GM11168 (cell line): ENCODE data around the gene SLC6A8.
"Not testable (repeated sequence)": the region's sequence is repeated elsewhere in the genome, so short reads cannot be mapped to it uniquely, and the experiment has no call there.

Source experiments
- in situ Hi-C: fragments of 300-500 bp; cut with MboI; formaldehyde crosslinking; loops from one replicate; pipeline ENCODE4 v1.12.0; 2022; ENCODE audit warnings: low sequenced_read_pairs; ENCODE audit not compliant: unreplicated experiment

SLC6A8 gene

DNA sequence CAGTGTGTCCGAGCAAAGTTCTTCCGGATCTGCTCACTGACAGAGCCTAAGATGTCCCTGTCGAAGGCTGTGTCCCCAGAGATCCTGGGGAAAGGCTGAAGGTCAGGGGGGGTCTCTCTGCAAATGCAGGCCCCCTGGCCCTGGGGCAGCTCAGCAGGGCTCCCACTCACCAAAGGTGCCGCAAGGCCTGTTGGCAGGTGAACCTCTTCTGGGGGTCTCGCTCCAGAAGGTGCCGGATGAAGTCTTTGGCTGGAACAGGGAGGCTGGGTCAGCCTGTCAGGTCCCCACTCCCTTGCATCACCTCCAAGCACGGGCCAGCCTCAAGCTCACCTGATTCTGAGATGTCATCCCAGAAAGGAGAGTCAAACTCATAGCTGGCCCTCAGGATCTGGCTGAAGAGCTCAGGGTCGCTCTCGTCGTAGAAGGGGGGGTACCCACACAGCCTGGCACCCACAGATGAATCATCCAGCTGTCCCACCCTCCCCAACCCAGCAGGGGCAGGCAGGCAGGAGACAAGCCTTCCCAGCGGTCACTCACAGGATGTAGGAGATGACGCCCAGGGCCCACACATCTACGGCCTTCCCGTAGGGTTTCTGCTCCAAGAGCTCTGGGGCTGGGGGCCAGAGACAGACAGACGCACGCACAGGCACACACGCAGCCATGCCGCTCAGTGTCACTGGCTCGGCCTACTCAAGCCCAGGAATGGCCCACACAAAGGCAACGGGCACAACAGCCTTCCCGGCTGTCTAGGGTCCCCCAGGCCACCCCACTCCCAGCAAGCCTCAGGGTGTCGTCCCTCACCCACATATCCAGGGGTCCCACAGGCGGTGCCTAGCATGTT, 16.8 kb upstream of the SLC6A8 start:
- in situ Hi-C loops = no loop called here

DNA sequence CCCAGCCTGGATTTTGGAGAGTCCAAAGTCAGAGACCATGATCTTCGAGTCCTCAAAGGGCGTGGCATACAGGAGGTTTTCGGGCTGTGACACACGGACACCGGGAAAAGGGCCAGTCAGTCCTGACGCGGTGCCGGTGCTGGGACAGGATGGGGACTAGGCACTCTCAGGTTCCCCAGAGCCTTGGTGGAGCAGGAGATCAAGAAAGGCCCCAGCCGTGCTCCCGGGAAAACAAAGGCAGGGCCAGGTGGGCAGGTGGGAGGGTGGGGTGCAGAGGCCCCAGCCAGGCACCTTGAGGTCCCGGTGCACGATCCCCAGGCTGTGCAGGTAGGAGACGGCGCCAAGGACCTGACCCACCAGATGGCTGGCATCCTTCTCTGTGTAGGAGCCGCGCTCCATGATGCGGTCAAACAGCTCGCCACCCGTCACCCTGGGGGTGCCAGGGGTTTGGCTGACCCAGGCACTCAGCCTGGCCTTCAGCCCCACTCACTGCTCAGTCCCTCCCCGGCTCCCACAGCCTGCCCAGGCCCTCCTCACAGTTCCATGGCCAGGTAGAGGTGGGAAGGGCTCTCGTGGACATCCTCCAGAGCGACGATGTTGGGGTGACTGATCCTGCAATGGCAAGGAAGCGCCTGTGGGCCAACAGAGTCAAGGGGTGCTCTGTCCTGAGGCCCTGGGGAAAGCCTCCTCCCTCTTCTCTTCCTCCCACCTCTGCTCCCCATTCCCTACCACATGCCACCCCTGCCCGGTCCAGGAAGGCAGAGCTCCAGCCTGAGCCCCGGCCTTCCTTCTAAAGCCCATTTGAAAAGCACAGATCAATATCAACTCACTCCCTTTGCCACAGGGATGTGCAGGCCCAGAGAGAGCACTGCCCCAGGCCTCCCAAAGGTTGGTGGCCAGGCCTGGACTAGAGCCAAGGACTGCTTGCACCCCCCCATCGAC, 15.9 kb upstream of the SLC6A8 start:
- in situ Hi-C loops = no loop called here

DNA sequence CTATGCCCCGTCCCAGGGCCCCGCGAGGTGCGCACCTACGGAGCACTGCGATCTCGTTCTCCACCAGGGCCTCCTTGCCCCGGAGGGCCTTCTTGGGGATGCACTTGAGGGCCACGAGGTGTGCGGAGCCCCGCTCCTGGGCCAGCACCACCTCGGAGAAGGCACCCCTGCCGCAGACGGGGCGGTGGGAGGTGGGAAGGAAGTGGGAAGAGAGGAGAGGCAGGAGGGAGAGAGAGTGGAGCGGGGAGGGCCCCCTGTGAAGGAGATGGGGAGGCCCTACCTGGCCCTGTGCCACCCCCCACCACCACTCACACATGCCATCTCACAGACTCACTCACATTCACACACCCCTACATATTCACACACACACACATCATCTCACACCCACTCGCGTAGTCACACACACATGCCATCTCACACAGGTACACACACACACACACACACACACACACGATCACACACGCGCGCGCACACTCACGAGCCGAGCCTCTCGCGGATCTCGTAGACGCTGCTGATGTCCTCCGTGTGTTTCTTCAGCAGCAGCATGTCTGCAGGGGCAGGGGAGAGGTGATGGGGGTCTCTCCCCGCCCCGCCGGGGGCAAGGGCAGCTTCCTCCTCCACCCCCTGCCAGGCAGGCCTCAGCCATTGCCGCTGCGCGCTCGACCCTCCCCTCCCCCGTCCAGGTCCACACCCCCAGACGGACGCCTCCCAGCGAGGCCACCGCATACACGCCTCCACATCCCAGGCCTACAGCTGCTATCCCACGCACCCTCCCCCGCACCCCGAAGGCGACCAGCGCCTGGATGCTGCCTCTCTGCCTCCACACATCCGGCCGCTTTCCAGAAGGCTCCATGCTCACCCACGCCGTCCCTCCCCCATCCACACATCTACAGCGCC, 14.9 kb upstream of the SLC6A8 start:
- in situ Hi-C loops = no loop called here

DNA sequence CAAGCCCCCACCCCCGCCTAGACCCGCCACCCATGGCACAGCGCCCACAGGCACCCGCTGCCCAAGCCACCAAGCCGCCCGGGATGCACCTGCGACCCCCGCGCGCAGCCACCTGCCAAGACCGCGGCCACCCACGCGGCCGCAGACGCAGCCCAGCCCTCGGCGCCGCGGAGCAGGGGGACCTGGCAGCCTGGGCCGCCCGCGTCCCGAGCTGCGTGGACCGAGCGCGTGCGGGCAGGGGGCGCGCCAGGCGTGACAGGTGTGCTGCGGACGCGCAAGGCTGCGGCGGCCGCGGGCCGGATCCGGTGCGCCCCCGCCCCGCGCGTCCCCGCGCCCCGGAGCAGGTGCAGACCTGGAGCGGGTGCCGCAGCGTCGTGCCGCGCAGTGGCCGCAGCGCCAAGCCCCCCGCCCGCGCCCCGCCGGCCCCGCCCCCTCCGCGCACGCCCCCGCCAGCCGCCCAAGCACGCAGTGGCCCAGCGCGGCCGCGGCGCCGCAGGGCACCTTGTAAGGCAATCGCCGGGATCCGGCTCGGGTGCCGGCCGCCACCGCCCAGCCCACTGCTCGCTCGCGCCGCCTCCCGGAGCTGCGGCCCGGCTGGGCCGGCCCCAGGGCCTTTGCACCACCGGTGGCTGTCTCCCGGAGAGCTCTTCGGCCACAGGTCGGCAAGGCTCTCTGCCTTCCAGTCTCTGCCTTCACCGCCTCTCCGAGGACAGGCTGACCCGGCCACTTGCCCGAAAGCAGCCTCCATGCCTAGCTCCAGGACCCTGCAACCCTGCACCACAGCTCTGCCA, 14.1 kb upstream of the SLC6A8 start, which contains the start of gene PNCK:
PNCK (minus strand) TSS at position 386 of the 791 bp plus-strand sequence. CDS start 737 bp downstream, outside the sequence.
- in situ Hi-C loops = no loop called here

DNA sequence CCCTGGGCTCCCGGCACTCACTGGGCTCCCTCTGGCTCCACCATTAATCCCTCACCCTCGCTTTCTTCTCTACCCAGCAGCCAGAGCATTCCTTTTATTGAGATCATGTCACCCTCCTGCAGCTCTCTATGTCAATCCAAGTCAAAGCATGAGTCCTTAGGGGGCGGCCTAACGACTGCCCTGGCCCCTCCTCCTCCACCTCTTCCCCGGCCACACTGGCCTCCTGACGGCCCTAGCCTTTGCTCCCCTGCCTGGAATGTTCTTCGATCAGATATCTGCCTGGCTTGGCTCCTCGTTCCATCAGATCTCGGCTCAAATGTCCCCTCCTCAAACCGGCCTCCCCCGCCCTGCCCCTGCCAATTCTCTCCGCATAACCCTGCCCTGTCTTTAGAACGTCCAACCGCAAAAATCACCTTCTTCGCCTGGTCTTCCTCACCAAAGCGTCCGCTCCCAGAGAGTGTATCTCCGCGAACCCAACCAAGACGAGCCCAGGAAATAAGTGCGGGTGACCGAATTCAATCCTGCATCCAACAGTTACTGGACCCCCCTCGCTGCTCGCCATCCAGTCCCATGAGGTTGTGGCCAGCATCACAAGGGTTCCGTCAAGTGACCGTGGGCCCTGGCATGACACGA, 13.4 kb upstream of the SLC6A8 start:
- in situ Hi-C loops = no loop called here

DNA sequence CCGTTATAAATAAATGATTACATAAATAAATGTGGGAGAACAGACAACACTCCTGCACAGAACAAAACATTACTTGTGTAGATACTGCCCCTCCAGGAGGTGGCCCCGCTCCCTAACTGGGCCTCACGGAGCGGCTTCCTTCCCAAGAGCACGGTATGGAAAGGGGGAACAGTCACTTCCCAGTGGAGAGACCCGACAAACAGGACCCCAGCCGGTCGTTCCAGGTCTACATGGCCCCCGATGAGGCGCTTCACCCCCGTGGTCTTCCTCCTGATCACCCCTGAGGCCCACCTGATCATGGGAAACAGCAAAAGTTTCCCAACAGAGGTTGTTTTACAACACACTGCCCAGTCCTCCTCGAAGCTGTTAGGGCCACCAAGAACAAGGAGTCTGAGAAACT, 6.6 kb upstream of the SLC6A8 start:
- in situ Hi-C loops = no loop called here

DNA sequence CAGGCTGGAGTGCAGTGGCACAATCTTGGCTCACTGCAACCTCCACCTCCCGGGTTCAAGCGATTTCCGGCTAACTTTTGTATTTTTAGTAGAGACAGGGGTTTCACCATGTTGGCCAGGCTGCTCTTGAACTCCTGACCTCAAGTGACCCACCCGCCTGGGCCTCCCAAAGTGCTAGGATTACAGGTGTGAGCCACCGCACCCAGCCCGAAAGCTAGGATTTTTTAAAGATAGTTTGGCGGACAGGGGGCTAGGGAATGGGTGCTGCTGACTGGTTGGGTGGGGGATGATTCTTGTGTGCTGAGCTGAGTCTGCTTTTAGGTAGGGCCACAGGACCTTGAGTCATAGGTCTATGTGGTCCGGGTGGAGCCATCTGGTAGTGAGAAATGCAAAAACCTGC, 4.2 kb upstream of the SLC6A8 start:
- in situ Hi-C loops = not testable (repeated sequence)

DNA sequence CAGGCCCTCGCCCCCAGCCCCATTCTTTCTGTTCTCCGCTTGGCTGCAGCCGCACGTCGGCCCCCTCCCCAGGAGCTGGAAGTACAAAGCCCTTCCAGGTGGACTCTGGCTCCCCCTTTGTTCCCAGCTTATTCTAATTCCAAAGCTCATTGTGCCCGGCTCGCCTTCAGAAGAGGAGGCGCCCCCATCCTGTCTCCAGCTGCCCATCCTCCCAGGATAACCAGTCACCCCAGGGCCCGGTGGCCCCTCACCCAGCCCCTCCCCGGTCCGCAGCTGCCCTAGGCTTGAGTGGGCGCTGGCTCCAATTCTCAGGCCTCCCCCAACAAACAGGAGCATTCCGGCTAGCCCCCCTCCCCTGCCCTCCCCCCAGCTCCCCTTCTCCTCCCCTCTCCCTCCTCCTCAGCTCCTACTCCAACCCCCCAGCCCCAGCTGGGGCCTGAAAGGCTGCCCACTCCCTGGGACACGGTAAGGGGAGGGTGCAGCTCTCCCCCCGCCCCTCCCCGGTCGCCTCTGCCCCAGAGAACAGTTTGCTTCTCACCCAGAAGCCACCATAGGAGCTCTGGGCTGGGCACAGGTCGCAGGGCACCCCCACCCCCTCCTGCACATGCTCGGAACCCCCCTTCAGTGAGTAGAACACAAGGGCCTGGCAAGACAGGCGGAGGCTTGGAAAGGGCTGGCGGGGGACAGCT, 3.1 kb upstream of the SLC6A8 start:
- in situ Hi-C loops = no loop called here

DNA sequence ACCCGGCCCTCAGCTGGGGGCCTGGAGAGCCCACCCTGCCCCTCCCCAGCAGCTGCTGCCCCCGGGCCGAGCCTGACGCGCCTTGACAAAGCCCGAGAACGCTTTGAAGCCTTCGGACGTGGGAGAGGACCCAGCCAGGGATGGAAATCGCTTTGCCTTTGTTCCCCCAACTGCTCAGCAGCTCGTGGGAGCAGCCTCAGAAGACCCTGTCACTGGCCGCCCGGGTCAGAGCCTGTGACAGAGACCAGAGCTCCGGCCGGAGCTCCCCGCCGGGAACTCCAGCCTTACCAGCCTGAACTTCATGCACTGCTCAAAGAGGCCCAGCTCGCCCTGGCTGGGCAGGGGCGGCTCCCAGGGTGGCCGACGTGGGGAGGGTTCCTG, 2.6 kb upstream of the SLC6A8 start:
- in situ Hi-C loops = no loop called here

DNA sequence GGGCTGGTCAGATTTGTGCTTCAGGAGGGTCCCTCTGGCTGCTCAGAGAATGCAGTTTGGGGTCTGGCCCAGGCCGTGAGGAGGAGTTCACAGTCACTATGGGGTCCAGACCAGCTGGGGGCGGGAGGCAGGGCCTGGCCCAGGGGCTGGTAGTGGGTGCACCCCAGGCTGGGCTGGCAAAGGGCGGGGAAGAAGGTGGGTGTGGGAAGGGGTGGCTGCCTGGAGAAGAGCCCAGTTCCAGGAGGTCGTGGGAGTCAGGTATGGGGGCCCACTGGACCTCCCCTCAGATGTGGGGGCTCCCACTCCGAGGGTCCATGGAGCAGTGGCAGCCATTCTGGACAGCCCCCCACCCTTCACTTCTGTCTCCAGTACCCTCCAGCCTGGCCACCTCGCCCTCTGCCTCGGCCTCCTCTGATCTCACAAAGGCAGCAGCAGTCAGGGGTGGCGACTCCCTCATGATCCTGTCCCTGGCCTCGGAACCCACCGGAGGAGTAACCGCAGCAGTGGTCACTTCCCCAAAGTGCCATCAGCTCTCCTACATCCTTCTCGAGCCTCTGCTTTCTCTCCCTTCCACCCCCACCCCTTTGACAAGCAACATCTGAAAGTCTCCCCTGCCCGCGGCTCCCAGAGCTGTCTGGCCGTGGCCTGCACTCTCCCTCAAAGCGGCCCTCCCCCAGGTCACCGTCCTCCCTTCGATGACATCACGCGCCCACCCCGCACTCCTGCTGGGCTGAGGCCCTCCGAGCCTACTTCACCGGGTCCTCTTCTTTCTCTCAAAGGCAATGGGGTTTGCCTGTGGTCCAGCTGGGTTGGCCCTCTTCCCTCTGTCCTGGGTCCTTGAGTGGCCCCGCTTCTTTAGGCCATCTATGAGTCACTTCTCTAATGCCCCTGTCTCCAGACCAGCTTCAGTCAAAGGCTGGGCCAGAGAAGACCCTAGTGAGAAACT, 1.7 kb upstream of the SLC6A8 start:
- in situ Hi-C loops = no loop called here

DNA sequence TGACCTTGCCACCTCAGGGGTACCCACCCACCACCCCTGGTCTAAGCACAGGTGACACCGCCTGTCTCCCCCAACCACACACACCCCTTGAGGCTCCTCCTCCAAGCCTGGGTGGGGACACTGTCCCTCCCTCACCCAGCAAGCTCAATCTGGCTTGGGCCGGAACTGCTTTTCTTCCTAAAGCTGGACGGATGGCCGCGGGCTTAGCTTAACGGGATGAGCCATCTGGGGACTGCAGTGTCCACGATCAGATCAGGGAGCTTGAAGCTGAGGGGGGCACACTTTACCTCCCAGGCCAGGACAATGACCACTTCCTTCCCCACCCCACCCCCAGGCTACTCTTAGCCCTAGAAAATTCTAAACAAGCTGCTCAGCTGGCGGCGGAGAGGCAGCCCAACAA, 1.0 kb upstream of the SLC6A8 start:
- in situ Hi-C loops = no loop called here

DNA sequence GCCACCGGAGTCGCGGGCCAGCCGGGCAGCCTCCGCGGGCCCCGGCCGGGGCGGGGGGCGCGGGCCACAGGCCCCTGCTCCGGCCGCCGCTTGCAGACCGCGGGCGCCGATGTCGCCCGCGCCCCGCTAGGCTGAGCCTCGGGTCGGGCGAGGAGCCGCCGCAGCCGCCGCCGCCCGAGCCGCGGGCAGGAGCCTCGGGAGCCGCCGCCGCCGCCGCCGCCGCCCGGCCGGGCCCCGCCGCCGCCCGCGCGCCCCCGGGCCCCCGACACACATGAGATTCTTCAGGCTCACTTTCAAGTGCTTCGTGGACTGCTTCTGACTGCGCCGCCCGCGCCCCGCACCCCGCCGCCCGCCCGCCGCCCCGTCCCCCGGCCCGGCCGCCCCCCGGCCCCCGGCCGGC, 345 bp downstream of the SLC6A8 start:
- in situ Hi-C loops = no loop called here

DNA sequence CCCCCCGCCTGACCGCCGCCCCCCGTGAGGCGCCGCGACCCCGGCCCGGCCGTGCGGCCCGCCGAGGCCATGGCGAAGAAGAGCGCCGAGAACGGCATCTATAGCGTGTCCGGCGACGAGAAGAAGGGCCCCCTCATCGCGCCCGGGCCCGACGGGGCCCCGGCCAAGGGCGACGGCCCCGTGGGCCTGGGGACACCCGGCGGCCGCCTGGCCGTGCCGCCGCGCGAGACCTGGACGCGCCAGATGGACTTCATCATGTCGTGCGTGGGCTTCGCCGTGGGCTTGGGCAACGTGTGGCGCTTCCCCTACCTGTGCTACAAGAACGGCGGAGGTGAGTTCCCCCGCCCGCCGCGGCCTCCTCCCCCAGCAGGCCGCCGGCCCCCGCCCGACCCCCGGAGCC, 780 bp downstream of the SLC6A8 start:
- in situ Hi-C loops = no loop called here

DNA sequence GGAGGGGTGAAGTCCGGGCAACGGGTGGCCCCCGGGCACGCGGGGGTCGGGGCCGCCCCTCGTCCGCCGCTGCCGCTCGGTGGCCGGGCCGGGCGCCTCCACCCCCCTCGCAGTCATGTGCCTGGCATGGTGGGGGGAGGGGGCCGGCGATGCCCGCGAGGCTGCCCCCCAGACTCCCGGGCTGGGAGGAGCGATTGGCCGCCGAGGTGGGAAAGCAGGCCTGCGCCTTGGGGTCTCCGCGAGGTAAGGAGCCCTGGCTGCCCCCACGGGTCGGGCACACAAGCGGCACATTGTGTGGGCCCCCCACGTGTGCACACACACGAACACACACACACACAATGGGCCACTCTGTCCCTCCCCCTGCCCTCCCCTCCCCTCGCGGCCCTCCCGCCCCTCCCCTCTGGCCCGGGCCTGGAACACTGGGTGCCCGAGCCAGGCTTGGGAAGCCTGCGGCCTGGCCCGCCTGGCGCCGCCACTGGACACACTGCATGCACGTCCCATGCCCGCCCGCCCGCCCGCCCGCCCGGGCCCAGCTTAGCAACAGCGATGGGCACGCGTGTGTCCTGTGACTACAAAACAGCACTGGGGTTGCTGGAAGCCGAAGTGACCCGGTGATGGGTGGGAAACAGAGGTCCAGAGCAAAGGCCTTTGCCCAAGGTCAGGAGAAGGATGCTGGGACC, 1.3 kb downstream of the SLC6A8 start:
- in situ Hi-C loops = no loop called here

DNA sequence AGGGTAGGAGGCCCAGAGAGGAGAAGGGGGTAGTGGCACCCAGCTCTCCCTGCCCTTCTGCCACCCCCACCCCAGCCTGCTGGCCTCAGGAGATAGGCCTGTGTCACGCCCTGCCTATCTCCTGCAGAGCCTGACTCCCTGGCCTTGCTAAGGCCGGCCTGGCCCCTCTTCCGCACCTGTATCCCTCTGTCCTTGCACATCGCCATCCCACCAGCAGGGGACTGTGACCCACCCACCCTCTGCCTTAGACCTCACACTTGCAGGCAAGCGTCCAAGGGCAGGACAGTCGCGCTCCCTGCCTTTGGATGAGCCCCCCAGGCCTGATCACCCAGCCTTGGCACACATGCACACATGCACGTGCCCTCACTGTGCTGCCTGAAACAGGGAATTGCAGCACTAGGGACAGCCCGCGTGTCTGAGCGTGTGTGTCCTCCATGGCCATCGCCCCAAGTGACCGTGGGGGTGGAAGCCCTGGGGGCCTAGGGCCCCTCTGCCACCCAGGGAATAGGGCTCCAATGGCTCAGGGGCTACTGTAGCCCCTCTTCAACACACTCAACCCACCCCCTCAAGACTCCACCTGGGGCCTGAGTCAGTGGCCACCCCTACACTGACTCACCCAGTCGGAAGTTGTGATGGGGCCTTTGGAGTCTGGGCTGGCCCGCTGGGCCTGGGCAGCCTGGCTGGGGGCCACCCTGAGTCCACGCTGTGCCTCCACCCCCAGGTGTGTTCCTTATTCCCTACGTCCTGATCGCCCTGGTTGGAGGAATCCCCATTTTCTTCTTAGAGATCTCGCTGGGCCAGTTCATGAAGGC, 2.1 kb downstream of the SLC6A8 start:
- in situ Hi-C loops = no loop called here

DNA sequence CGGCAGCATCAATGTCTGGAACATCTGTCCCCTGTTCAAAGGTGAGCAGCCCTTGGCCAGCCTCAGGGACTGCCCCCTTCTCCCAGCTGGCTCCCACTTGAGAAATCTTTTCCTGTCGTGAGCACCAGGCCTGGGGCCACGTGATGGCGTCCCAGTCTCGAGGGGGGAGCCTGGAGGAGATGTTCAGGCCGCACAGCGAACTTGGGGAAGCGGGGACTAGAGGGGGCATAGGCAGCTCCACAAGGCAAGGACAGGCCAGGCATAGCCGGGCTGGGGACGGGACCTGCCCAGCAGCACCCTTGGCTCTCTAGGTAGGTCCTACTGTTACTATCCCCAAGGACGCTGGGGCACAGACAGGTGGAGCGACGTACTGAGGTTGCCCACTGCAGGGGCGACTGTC, 2.7 kb downstream of the SLC6A8 start:
- in situ Hi-C loops = no loop called here
